Body of pancreas (tissue), 4 donors: ENCODE measurements around the gene ADGRB3.

Experiments used
- POLR2A ChIP-seq, 3 donors: fragments of 450-650 bp; IDR thresholded peaks; one replicate each; pipeline ENCODE4 v1.6.1; 2016; ENCODE audit warnings: antibody characterized with exemption in 3 of 3, mild to moderate bottlenecking in 2 of 3
- TF ChIP-seq, protein P1 (sequence below), 7 experiments: fragments of 450-650 bp in 4 of 7; fragments of 200-600 bp in 3 of 7; sonication (generic) in 3 of 7; IDR thresholded peaks; one replicate each; pipeline ENCODE4 v1.5.1; 2016 to 2019; ENCODE audit warnings: antibody characterized with exemption in 7 of 7

DNA sequence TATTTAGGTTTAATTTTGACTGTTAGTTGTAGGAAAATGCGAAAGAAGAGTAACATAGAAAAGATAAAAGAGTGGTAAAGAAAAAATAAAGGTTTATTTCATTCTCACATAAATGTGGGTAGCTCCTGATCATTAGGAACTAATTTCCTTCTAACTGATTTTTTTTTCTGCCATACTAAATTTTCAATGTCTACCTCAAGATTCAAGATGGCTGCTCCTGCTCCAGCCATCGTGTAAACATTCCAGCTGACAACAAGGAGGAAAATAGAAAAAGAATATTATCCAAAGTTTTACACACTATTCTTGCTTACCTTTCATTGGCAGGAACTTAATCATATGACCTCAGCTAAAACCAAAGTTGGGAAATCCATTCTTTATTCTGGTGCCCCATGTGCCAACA is 673.5 kb downstream of the ADGRB3 start:
- TF ChIP-seq, protein P1, sequence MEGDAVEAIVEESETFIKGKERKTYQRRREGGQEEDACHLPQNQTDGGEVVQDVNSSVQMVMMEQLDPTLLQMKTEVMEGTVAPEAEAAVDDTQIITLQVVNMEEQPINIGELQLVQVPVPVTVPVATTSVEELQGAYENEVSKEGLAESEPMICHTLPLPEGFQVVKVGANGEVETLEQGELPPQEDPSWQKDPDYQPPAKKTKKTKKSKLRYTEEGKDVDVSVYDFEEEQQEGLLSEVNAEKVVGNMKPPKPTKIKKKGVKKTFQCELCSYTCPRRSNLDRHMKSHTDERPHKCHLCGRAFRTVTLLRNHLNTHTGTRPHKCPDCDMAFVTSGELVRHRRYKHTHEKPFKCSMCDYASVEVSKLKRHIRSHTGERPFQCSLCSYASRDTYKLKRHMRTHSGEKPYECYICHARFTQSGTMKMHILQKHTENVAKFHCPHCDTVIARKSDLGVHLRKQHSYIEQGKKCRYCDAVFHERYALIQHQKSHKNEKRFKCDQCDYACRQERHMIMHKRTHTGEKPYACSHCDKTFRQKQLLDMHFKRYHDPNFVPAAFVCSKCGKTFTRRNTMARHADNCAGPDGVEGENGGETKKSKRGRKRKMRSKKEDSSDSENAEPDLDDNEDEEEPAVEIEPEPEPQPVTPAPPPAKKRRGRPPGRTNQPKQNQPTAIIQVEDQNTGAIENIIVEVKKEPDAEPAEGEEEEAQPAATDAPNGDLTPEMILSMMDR (IDR thresholded peaks at IDR 0.05), result no peak
- TF ChIP-seq POLR2A (IDR thresholded peaks at IDR 0.05), result no peak
